DOHH2 (cell line): ENCODE results near the gene CNOT3.
A peak's percentile ranks its signal among the peaks of the same experiment; 100 is the strongest.
"Not testable (repeated sequence)": the region's sequence is repeated elsewhere in the genome, so short reads cannot be mapped to it uniquely, and the experiment has no call there.

Source experiments
- H3F3A ChIP-seq: fragments of 200-600 bp; sonication (generic), shearing (Covaris generic); 2 replicates; pipeline ENCODE4 v1.6.0; 2016; ENCODE audit warnings: antibody characterized with exemption, mild to moderate bottlenecking; ENCODE audit not compliant: control insufficient read depth, insufficient read depth
- H3K27ac ChIP-seq: fragments of 200-600 bp; sonication (generic); 2 replicates; pipeline ENCODE4 v1.5.1; 2014; ENCODE audit warnings: low read depth, mild to moderate bottlenecking, low read length, moderate library complexity
- H3K27me3 ChIP-seq: fragments of 200-600 bp; sonication (generic); 2 replicates; pipeline ENCODE4 v1.6.1; 2014; ENCODE audit warnings: mild to moderate bottlenecking, low read length, mixed read lengths; ENCODE audit not compliant: control insufficient read depth
- H3K36me3 ChIP-seq: fragments of 200-600 bp; sonication (generic); 2 replicates; pipeline ENCODE4 v1.6.1; 2014; ENCODE audit warnings: mild to moderate bottlenecking, low read length, moderate library complexity, mixed read lengths; ENCODE audit not compliant: control insufficient read depth
- H3K4me1 ChIP-seq: fragments of 200-600 bp; sonication (generic); 2 replicates; pipeline ENCODE4 v1.6.1; 2014; ENCODE audit warnings: mild to moderate bottlenecking, low read length, mixed read lengths; ENCODE audit not compliant: control insufficient read depth
- H3K4me2 ChIP-seq: fragments of 200-600 bp; sonication (generic); 2 replicates; pipeline ENCODE4 v1.6.0; 2014; ENCODE audit warnings: mild to moderate bottlenecking, low read length, moderate library complexity
- H3K4me3 ChIP-seq: fragments of 200-600 bp; sonication (generic); 2 replicates; pipeline ENCODE4 v1.5.1; 2014; ENCODE audit warnings: mild to moderate bottlenecking, low read length, mixed read lengths
- H3K79me2 ChIP-seq: fragments of 200-600 bp; sonication (generic); 2 replicates; pipeline ENCODE4 v1.6.1; 2014; ENCODE audit warnings: mild to moderate bottlenecking, low read length, mixed read lengths; ENCODE audit not compliant: control insufficient read depth
- H3K9me2 ChIP-seq: fragments of 200-600 bp; sonication (generic); replicated peaks from 2 replicates; pipeline ENCODE4 v1.6.1; 2014; ENCODE audit warnings: mild to moderate bottlenecking, low read length, mixed read lengths; ENCODE audit not compliant: control insufficient read depth
- H3K9me3 ChIP-seq: fragments of 200-600 bp; sonication (generic); 2 replicates; pipeline ENCODE4 v1.6.1; 2014; ENCODE audit warnings: antibody characterized with exemption, low read length, mixed read lengths; ENCODE audit not compliant: control insufficient read depth, insufficient read depth
- H4K20me1 ChIP-seq: fragments of 200-600 bp; sonication (generic); 2 replicates; pipeline ENCODE4 v1.6.0; 2014; ENCODE audit warnings: low read depth, mild to moderate bottlenecking, antibody characterized with exemption, low read length, moderate library complexity; ENCODE audit not compliant: control insufficient read depth, insufficient read depth
- EZH2phosphoT487 ChIP-seq: fragments of 200-600 bp; sonication (generic); IDR thresholded peaks from 2 replicates; pipeline ENCODE4 v1.6.1; 2017; ENCODE audit warnings: borderline replicate concordance, mild to moderate bottlenecking, antibody characterized with exemption, low read length, moderate library complexity, mixed read lengths
- TF ChIP-seq, protein P1 (sequence below): fragments of 200-600 bp; sonication (generic); IDR thresholded peaks from one replicate; pipeline ENCODE4 v1.5.1; 2014; ENCODE audit warnings: antibody characterized with exemption, mild to moderate bottlenecking, low read depth, low read length; ENCODE audit not compliant: poor library complexity, severe bottlenecking

The CNOT3 gene

GRCh38 chr19:54191811-54192453 lies 54.4 kb downstream of the CNOT3 start:
- H4K20me1 ChIP-seq = peaks cover 4% of the 10 kb centered on the region; the same call in 1 of the 2 replicates
- H3K79me2 ChIP-seq = peaks cover 29% of the 10 kb centered on the region
- H3K36me3 ChIP-seq = peaks cover 23% of the 10 kb centered on the region

GRCh38 chr19:54193011-54193410 lies 55.4 kb downstream of the CNOT3 start:
- Histone ChIP-seq H3K27ac (no peak overlapping the region), H3K27me3 (no peaks in the 10 kb centered on the region), H4K20me1 (peaks cover 4% of the 10 kb centered on the region; the same call in 1 of the 2 replicates), H3K9me2 (no peaks in the 10 kb centered on the region), H3K36me3 (peaks cover 21% of the 10 kb centered on the region), H3K79me2 (peaks cover 23% of the 10 kb centered on the region), H3K4me2 (no peak overlapping the region), H3K4me1 (peaks cover 17% of the 10 kb centered on the region), H3K9me3 (no peaks in the 10 kb centered on the region), H3K4me3 (no peak overlapping the region), H3F3A (no peaks in the 10 kb centered on the region; the same call in 1 of the 2 replicates)
- TF ChIP-seq, protein P1, sequence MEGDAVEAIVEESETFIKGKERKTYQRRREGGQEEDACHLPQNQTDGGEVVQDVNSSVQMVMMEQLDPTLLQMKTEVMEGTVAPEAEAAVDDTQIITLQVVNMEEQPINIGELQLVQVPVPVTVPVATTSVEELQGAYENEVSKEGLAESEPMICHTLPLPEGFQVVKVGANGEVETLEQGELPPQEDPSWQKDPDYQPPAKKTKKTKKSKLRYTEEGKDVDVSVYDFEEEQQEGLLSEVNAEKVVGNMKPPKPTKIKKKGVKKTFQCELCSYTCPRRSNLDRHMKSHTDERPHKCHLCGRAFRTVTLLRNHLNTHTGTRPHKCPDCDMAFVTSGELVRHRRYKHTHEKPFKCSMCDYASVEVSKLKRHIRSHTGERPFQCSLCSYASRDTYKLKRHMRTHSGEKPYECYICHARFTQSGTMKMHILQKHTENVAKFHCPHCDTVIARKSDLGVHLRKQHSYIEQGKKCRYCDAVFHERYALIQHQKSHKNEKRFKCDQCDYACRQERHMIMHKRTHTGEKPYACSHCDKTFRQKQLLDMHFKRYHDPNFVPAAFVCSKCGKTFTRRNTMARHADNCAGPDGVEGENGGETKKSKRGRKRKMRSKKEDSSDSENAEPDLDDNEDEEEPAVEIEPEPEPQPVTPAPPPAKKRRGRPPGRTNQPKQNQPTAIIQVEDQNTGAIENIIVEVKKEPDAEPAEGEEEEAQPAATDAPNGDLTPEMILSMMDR = no peak
- TF ChIP-seq EZH2phosphoT487 = no peak

More at GRCh38 chr19:54191811-54192453, 54.4 kb downstream of the CNOT3 start:
- TF ChIP-seq, protein P1 = no peak
- TF ChIP-seq EZH2phosphoT487 = no peak
- Histone ChIP-seq H3K27ac (peak overlapping the region; percentile 83), H3K4me1 (peaks cover 19% of the 10 kb centered on the region), H3K4me2 (peak overlapping the region; percentile 95), H3K9me3 (no peaks in the 10 kb centered on the region), H3K27me3 (no peaks in the 10 kb centered on the region), H3K4me3 (peak overlapping the region; percentile 85), H3F3A (no peaks in the 10 kb centered on the region; the same call in 1 of the 2 replicates), H3K9me2 (no peaks in the 10 kb centered on the region)

- not testable (repeated sequence) for H4K20me1 ChIP-seq, H3K4me3 ChIP-seq, H3F3A ChIP-seq, H3K27me3 ChIP-seq, H3K4me2 ChIP-seq, H3K9me3 ChIP-seq, H3K9me2 ChIP-seq, H3K27ac ChIP-seq
- peaks cover 21% of the 10 kb centered on the region for H3K36me3 ChIP-seq
- peaks cover 15% of the 10 kb centered on the region for H3K79me2 ChIP-seq
- H3K4me1 ChIP-seq = peaks cover 13% of the 10 kb centered on the region
Observed at GRCh38 chr19:54194463-54194862, 56.9 kb downstream of the CNOT3 start.

DNA sequence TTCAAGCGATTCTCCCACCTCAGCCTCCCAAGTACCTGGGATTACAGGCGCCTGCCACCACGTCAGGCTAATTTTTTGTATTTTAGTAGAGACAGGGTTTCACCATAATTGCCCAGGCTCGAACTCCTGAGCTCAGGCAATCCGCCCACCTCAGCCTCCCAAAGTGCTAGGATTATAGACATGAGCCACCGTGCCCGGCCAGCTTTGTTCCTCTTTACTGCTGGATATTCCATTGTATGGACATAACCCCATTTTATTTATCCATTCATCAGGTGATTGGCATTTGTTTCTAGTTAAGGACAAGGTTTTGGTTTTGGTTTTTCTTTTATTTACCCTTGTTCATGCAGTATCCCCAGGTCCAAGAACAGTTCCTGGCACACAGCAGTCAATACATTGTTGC lies 59.0 kb downstream of the CNOT3 start:
- H3K4me2 ChIP-seq = no peak overlapping the region
- no peak overlapping the region for H3K4me3 ChIP-seq
- peaks cover 32% of the 10 kb centered on the region for H3K79me2 ChIP-seq
- no peaks in the 10 kb centered on the region for H3K9me2 ChIP-seq
- TF ChIP-seq EZH2phosphoT487 = no peak
- TF ChIP-seq, protein P1 = no peak
- H3K9me3 ChIP-seq = no peaks in the 10 kb centered on the region
- H3K27me3 ChIP-seq = no peaks in the 10 kb centered on the region
- no peak overlapping the region for H3K27ac ChIP-seq
- H4K20me1 ChIP-seq = peaks cover 5% of the 10 kb centered on the region
- H3F3A ChIP-seq = peaks cover 10% of the 10 kb centered on the region
- H3K4me1 ChIP-seq = peaks cover 17% of the 10 kb centered on the region
- H3K36me3 ChIP-seq = peaks cover 27% of the 10 kb centered on the region
